ENCODE results near the gene TIPIN.

The TIPIN gene

GRCh38 chr15:66302489-66303278 lies 53.8 kb downstream of the TIPIN start:
- DNase-seq (ENCODE audit: low read depth in 2 of 2): no peak

GRCh38 chr15:66298803-66299251 lies 57.7 kb downstream of the TIPIN start:
- no peak for DNase-seq (ENCODE audit: low read depth in 2 of 2)

DNA sequence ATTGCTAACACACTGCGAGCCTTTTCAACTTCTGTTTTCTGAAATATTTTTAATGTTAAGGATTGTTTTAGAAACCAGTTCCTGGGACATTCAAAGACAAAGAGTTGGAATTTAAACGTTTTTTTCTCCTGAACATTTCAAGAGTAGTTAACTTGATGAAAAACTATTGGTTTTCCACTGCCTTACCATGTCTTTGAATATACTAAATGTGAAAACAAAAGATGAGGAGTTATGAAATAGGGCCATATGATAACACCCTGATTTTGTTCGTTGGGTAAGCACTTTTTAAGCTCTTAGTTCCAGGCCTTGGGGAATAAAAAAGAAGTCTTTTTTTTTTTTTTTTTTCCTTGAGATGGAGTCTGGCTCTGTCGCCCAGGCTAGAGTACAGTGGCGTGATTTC lies 60.3 kb downstream of the TIPIN start:
- no peak for DNase-seq (ENCODE audit: low read depth in 2 of 2)

- no peak for DNase-seq (ENCODE audit: low read depth in 2 of 2)
Measured at GRCh38 chr15:66294932-66295235, 61.6 kb downstream of the TIPIN start.

DNA sequence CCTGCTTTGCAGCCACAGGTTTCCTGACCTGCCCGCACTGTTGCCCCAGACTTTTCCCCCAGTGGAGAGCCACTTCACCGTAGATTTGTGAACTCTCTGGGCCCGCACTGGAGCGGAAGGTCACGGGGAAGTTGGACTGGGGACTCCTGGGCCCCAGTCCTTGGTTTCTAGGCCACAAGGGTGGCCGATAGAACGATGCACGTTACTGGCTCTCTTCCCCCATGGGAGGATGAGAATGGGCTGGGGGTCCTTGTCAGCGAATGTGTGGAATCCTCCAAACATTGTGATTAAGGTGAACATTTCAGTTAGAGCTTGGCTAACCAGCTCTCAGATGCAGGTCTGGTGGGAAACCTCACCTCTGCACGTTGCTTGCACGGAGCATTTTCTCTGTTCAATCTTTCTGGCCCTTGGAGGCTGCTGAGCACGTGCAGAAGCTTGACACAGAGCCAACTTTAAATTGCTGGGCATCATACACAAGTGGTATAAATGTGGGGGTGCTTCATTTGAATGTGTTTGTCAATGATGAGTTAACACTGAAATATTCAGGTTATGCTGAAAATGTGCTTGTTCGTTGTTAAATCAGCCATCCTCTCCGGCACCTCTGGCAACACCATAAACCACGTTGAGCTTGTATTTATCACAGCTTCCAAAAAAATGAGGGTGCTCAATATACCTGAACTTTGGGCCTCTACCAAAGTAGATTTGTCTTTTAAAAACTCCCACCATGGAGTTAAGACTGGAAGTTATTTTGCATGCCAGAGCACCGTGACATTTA lies 62.1 kb downstream of the TIPIN start:
- peak; percentile 68 to 71 for DNase-seq (ENCODE audit: low read depth in 2 of 2)

DNA sequence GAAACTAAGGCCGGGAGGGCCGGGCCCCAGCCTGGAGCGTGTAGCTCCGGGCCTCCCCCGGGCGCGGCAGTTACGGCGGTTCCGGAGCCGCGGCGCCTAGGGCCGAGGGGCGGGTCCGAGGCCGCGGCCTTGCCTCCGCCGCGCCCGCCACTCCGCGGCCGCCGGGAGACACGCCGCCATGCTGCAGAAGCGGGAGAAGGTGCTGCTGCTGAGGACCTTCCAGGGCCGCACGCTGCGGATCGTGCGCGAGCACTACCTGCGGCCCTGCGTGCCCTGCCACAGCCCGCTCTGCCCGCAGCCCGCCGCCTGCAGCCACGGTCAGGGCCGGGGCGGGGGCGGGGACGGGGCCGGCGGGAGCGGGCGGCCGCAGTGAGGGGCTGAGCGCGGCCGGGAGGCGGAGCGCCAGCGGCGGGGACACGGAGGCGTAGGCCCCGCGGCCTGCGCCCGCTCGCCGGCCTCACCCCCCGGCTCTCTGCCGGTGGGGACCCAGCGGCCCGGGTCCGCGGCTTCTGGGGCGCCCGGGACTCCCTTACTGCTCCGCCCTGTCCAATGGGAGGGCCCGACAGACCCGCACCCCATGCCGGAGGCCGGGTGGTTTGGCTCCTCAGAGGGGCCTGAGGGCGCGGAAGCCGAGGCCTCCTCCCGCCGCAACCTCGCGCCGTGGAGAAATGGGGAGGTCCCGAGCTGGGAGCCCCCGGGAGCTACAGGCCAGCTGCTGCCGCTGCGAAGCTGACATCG lies 62.9 kb downstream of the TIPIN start, which contains the start of gene DIS3L:
DIS3L (plus strand) TSS at position 150 of the 738 bp plus-strand sequence; CDS start at position 179, 29 bp downstream.
- no peak for DNase-seq (ENCODE audit: low read depth in 2 of 2)

GRCh38 chr15:66292571-66293418 lies 63.7 kb downstream of the TIPIN start:
- DNase-seq (ENCODE audit: low read depth in 2 of 2): no peak

DNA sequence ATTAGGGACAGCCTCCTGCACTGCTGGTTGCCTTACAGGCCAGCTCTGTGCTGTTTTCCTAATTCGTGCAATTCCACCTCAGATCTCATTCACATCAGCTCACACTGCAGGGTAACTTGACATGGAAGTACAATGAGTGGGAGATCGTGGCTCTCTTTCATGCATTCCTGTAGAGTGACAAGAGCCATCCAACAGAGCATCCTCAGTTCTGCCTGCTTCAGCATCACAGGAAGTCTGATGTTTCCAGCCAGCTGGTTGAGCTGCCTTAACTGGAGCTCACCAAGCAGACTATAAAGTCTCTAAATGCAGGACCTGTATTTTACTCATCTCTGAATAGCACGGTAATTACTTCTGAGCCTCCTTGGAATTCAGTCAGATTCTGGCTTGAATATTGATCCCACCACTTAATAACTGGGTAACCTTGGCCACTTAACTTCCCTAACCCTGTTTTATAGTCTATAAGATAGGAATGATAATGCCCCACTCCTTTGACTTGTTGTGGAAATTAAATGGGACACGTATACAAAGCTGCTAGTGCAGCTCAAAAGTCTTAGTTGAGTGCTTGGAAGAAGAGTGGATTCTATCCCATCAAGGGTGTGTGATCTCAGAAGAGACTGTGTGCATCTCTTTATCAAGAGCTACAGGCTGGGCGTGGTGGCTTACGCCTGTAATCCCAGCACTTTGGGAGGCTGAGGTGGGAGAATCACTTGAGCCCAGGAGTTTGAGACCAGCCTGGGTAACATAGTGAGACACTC lies 64.5 kb downstream of the TIPIN start:
- DNase-seq (ENCODE audit: low read depth in 2 of 2): no peak

DNA sequence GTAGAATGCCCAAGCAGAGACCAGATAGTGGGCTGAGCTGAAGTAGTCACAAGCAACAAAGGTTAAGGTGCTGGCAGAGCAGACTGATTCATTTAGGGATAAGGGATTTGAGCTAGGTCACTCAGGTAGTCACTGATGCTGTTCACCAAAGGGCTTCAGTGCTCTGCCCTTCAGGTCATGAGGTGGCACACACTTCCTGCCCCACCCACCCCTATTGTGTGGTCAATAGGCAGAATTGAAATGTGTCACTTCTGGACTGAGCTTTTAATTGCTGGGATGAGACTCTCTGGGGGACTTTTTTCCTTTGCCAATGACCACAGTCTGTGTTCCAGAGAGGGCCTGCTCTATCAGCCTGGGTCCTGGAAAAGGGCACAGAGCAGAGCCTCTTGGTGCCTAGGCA lies 66.0 kb downstream of the TIPIN start:
- no peak for DNase-seq (ENCODE audit: low read depth in 2 of 2)

- DNase-seq (ENCODE audit: low read depth in 2 of 2): no peak
Measured at GRCh38 chr15:66290007-66290406, 66.5 kb downstream of the TIPIN start.

DNA sequence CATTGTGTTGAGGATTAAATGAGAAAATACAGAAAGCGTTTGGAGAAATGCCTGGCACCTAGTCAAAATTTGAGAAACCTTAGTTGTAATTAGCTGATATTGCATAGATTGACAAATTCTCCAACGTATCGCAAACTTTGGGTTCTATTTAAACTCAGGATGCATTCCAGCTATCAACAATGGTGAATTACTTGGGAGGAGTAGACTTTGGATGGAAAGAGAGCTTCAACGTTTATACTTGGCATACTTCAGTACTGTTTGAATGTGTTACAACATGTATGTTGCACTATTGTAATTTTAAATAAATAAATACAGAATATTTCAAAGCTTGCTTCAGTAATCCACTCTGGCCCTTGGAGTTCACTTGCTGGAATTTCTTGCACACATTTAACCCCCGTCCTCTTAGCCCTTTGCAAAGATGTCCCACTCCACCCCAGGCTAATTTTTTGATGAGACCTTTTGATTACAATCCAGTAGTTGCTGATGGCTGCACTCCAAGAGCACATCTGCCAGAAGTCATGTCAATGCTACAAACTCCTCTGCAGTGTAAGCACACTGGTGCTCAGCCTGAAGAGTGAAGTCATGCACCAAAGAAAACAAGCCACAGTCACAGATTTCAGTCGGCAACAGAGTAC lies 67.8 kb downstream of the TIPIN start:
- DNase-seq (ENCODE audit: low read depth in 2 of 2): no peak

- no peak for DNase-seq (ENCODE audit: low read depth in 2 of 2)
Measured at GRCh38 chr15:66288093-66288492, 68.4 kb downstream of the TIPIN start.

- DNase-seq (ENCODE audit: low read depth in 2 of 2): no peak
Measured at GRCh38 chr15:66287461-66288057, 68.9 kb downstream of the TIPIN start.

All from fibroblast of skin of left biceps (primary cell).